NCI-H446 treated with DMSO at 0.1 percent for 48 hours (cell line): Measurements from ENCODE around the gene TMPRSS4.

Experiments
- DNase-seq: peaks from one replicate; lab custom pipeline; 2025; lab: John Stamatoyannopoulos, UW

Gene TMPRSS4

DNA sequence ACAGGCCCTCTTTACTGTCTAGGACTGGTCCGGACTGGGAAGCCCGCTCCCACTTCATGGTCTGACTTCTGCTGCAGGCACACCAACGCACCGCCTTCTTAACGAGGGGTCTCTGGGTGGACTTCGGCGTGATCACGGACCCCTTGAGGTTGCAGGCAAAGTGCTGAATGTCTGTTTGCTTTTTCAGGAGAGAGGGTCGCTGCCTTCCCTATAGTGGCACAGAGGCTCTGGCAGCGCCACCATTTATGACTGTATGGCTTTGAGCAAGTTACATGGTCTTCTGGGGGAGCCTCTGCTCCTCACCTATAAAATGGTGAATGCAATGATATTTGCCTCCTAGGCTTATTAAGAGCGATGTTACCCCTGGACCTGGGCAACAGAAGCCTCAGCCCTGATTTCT lies 77.1 kb downstream of the TMPRSS4 start:
- DNase-seq = no peak

DNA sequence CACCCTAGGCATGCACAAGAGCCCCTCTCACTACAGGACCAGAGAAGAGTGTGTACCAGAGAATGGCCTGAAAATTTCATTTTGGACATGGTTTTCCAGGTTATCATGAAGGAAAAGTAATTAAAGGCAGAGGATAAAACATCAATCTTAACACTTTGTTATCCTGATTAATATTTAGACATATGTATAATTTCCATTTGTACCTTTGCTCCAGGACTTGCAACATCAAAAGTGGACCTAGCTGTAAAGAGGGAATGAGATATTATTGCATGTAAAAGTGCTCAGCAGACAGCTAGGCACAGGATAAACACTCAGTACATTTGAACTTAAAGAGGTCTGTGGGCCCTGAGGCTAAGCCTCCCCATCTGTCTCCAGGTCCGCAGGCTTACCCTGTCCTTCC lies 77.8 kb downstream of the TMPRSS4 start:
- no peak for DNase-seq

GRCh38 chr11:118155776-118156530 lies 79.1 kb downstream of the TMPRSS4 start:
- no peak for DNase-seq

DNA sequence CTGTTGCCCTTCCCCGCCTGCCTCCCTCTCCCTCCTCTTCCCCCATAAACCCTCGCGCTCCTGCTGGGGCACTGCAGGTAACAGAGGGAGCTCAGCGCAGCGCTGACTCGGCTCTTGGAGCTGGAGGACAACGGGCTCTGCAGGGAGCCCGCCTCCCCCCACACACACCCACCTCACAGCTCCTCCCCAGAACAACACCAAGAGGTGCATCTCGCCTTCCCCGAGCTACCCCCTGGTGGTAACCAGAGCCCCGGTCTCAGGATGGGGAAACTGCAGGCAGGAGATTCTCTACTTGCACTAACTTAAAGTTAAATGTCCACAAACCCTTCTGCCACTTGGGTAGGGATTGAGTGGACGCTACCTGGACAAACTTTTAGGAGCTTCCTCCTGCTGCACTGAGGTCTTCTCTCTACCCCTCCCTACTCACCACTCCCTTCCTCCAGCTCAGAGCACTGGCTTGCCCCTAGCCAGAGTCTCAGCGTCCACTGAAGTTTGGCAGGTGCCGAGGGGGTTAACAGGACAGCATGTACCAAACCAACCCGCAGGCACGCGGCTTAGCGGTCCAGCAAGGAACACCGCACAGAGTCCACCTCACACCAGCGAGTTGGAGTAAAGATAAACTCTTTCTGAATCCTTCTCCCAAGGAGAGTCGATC lies 79.8 kb downstream of the TMPRSS4 start:
- DNase-seq = no peak

DNA sequence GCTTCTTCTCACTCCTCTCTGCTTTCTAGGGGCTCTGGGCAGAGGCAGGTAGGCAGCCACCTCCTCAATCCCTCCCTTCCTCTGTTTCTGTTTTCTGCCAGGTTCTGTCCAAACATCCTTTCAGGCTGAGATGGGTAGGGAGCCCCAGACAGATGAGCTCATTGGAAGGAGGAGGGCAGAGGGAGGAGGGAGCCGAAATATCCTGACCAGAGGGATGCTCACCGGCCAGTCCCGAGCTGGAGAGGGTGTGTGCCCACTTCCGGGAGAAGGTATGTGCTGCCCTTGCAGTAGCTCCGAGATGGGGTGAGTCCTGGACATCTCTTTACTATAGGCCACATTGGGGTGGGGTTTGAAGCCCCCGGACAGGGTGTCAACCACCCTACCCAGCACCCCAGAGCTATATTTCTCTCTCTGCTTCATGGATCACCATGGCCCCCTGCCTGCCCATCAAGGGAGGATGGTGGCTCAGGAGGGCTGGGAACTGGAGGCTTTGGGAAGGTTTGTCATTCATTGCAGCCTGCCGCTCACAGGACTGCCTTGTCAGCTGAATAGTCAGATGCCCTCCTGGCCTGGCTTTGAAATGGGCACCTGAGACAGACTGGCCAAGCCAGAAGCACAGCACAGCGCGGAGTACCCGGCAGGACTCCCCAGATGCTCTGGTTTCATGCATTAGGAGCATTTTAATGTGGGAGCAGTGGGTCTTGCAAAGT lies 80.5 kb downstream of the TMPRSS4 start:
- no peak for DNase-seq

DNA sequence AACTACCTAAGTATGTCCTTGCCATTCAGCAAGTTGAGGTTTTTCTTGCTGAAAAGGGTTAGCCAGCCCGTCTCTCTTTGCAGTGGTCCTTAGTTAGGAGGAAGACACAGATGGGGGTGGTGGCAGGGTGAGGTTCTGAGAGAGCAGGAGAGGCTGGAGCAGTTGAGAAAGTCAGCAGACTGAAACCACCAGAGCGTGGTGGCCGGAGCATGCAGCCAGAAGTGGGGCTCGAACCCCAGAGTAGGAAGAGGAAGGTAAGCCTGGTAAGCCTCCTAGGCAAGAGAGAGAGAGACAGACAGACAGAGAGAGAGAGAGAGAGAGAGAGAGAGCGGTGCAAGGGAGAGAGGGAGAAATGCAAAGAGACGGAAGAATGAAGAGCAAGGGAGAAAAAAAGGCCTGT lies 84.9 kb downstream of the TMPRSS4 start:
- no peak for DNase-seq

DNA sequence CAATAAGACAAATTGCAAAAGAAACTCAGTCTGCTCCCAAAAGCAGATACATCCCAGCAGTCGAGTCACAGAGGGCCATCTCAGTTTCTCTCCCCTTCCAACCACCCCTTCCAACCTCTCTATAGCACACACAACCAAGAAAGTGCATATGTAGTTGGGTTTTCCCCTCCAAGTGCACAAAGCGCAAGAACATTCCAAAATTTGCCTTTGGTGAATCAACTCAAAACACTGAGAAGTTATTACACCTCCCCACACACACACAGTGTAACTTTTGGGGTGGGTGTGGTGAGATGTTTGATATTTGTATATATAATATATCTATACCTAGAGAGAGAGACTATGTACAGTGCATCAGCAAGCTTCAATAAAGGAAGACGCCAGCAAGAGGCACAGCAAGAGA lies 86.0 kb downstream of the TMPRSS4 start:
- DNase-seq = no peak

- no peak for DNase-seq
These were observed 86.6 kb downstream of the TMPRSS4 start for GRCh38 chr11:118163494-118163893.

GRCh38 chr11:118164885-118165284 lies 88.0 kb downstream of the TMPRSS4 start:
- DNase-seq = no peak

DNA sequence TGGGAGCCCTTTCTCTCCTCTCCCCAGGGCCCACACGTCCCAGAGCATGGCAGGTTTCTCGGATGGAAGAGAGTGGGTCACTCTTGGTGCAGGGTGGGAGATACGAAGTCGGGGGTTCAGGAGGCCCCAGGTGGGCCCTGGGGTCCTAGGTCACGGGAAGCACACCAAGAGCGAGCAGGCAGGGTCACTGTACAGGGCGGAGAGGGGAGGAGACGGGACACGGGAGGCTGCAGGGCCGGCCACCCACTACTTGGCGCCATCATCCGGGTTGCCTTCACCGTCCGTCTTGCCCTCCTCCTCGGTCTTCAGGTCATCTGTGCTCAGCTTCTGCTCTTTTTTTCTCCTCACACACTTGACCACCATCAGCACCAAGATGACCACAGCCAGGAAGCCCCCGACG lies 89.8 kb downstream of the TMPRSS4 start:
- DNase-seq = no peak

- DNase-seq = no peak
These were observed 90.4 kb downstream of the TMPRSS4 start for GRCh38 chr11:118167253-118167652.

DNA sequence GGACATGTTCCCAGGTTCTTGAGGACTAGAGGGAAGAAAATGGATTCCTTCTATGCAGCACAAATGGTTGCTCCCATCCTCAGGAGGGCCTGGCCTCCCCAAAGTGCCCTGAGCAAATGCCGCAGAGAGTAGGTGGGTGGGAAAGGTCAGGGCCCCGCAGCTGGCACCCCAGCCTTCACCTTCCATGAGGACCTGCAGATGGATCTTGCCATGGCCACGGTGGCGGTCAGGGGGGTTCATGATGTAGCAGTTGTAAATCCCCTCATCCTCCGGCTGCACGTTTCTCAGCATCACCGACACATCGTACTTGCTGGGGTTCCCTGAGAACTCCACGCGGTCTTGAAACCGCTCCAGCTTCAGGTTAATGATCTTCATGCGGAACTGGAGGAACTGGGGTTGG lies 91.0 kb downstream of the TMPRSS4 start:
- no peak for DNase-seq

- DNase-seq = no peak
These were observed 91.4 kb downstream of the TMPRSS4 start for GRCh38 chr11:118168316-118168715.

- no peak for DNase-seq
These were observed 91.9 kb downstream of the TMPRSS4 start for GRCh38 chr11:118168751-118169150.

DNA sequence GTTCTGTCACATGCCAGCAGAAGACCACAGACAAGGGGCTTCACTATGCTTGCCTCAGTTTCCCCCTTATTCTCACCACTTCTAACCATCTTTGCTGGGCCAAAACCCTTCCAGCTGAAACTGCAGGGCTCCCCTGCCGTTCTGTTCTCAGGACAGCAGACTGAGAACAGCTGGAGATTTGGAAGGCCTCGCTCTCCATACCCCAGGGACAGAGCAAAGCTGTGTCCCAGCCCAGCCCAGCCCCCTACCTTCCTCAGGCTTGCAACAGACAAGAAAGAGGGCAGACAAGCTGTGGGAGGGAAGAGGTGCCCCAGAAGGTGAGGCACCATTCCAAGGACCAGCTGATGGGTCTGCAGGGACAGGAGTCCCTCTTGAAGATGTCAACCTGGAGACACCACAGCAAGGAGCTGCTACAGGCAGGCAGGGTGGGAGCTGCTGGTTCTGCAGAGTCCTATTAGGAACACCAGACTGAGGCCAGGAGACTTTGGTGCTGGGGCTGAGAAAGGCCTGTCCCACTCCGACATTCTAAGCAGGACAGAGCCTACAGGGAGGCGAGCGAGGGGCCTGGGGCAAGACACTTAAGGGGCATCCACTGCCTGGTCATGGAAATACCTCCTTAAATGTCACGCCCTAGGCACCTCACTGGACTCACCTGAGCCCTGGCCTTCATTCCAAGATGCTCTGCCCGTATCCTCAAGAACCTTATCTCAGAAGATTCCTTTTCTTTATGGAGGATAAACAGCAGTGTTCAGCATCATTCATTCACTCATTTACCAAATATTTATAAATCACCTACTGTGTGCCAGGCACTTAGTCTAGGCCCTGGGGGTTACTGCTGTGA lies 92.6 kb downstream of the TMPRSS4 start:
- no peak for DNase-seq

DNA sequence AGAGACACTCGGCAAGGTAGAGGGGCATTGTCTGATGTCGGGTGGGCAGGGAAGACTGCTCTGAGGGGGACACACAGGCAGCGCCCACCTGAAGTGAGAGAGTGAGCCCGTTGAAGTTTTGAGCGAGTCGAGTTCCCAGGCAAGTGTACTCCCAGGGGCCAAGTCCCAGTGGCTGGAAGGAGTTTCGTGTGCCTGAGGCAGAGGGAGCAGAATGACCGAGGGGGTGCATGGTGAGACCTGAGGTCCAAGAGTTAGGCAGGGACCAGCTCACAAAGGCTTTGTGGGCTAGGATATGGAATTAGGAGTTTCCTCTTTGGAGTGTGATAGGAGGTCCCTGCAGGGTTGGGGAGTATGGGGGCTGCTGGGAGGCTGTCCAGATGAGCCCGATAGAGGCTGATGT lies 93.4 kb downstream of the TMPRSS4 start:
- no peak for DNase-seq

DNA sequence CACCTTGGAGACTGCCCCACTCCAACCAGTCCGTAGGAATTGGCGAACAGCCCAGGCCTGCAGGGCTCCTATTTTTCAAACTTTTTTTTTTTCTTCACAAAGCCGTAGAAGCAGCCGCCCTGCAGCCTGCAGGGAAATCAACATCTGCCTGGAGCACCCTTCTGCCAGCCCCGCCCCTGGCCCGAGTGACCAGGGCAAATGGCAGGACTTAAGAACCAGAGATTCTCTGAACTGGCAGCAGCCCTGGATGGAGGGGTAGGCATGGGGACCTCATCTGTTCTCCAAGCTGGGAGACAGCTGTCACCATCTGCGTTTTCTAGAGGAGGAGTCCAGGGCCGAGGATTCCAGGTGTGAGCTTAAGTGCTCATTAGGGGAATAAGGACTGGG lies 94.0 kb downstream of the TMPRSS4 start:
- no peak for DNase-seq
